Gastrocnemius medialis (tissue), 4 donors: ENCODE measurements around the gene GORAB.

Experiments
- POLR2A ChIP-seq, 2 donors: fragments of 450-650 bp; IDR thresholded peaks; one replicate each; pipeline ENCODE4 v1.6.1; 2017; ENCODE audit warnings: antibody characterized with exemption in 2 of 2, mild to moderate bottlenecking in 2 of 2, moderate library complexity in 2 of 2
- TF ChIP-seq, protein P1 (sequence below), 5 experiments: fragments of 450-650 bp in 3 of 5; fragments of 200-600 bp in 2 of 5; sonication (generic) in 2 of 5; IDR thresholded peaks in 4 of 5; conservative IDR thresholded peaks in 1 of 5; 1 replicate in 4 of 5; 2 replicates in 1 of 5; pipeline ENCODE4 v1.5.1; 2016 to 2019; ENCODE audit warnings: antibody characterized with exemption in 5 of 5, mild to moderate bottlenecking in 3 of 5, moderate library complexity in 3 of 5

DNA sequence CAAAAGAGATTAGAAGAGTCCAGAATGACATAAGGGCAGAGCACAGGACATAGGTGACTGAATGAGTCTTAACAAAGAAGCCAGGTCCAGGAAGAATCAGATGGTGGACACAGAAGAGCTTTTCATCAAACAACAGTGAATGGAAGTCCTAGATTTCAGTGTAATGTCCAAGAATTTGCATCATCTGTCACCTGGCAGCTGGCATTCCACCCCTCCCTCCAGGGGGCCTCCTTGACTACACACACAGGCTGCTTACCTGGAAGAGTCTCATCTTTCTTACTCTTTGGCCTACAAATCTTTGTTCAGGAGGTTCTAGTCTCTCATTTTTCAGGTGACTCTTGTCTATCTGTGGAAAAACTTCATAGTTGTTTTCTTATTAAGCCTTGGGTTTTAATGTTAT is 36.2 kb downstream of the GORAB start:
- TF ChIP-seq, protein P1, sequence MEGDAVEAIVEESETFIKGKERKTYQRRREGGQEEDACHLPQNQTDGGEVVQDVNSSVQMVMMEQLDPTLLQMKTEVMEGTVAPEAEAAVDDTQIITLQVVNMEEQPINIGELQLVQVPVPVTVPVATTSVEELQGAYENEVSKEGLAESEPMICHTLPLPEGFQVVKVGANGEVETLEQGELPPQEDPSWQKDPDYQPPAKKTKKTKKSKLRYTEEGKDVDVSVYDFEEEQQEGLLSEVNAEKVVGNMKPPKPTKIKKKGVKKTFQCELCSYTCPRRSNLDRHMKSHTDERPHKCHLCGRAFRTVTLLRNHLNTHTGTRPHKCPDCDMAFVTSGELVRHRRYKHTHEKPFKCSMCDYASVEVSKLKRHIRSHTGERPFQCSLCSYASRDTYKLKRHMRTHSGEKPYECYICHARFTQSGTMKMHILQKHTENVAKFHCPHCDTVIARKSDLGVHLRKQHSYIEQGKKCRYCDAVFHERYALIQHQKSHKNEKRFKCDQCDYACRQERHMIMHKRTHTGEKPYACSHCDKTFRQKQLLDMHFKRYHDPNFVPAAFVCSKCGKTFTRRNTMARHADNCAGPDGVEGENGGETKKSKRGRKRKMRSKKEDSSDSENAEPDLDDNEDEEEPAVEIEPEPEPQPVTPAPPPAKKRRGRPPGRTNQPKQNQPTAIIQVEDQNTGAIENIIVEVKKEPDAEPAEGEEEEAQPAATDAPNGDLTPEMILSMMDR (IDR thresholded peaks at IDR 0.05 in 4 of 5, conservative IDR thresholded peaks at IDR 0.05 in 1 of 5), result no peak
- TF ChIP-seq POLR2A (IDR thresholded peaks at IDR 0.05), result no peak
